Gastrocnemius medialis (tissue), 4 donors: Measurements from ENCODE around the gene SEPTIN3. TPM values are rescaled to one million over a fixed set of nuclear protein-coding genes. Genes with fewer than 3 reads are reported as not detected.

ENCODE experiments used
- ATAC-seq, 2 donors: fragments of 150-250 bp; one replicate each; pipeline ENCODE4 v1.9.1; 2016
- DNase-seq, 2 donors: peaks; one replicate each; pipeline ENCODE4 v3.0.0-alpha.2; 2019
- H3K27ac ChIP-seq, 4 donors: fragments of 200-600 bp; sonication (generic); 1 replicate in 1 of 4; 2 replicates in 3 of 4; pipeline ENCODE4 v1.5.1; 2016 to 2018; ENCODE audit warnings: mild to moderate bottlenecking in 2 of 4, moderate library complexity in 1 of 4
- H3K27me3 ChIP-seq, 3 donors: fragments of 200-600 bp; sonication (generic) in 2 of 3; 1 replicate in 1 of 3; 2 replicates in 2 of 3; pipeline versions ENCODE4 v1.5.1 to v1.6.0; 2016 to 2019; ENCODE audit warnings: mild to moderate bottlenecking in 1 of 3, moderate library complexity in 1 of 3
- H3K36me3 ChIP-seq, 2 donors: fragments of 200-600 bp; sonication (generic) in 1 of 2; one replicate each; pipeline ENCODE4 v1.5.1; 2017 to 2018
- H3K4me1 ChIP-seq, 2 donors: fragments of 200-600 bp; sonication (generic) in 1 of 2; one replicate each; pipeline ENCODE4 v1.5.1; 2016 to 2017; ENCODE audit warnings: mild to moderate bottlenecking in 2 of 2
- H3K4me3 ChIP-seq, 4 donors: fragments of 200-600 bp; sonication (generic) in 3 of 4; 1 replicate in 1 of 4; 2 replicates in 3 of 4; pipeline ENCODE4 v1.5.1; 2016 to 2019; ENCODE audit warnings: mild to moderate bottlenecking in 2 of 4
- H3K9me3 ChIP-seq, 3 donors: fragments of 200-600 bp; sonication (generic) in 2 of 3; 1 replicate in 1 of 3; 2 replicates in 2 of 3; pipeline ENCODE4 v1.5.1; 2016 to 2019
- CTCF ChIP-seq, 5 experiments: fragments of 450-650 bp in 3 of 5; fragments of 200-600 bp in 2 of 5; sonication (generic) in 2 of 5; IDR thresholded peaks in 4 of 5; conservative IDR thresholded peaks in 1 of 5; 1 replicate in 4 of 5; 2 replicates in 1 of 5; pipeline ENCODE4 v1.5.1; 2016 to 2019; ENCODE audit warnings: antibody characterized with exemption in 5 of 5, mild to moderate bottlenecking in 3 of 5, moderate library complexity in 3 of 5
- POLR2A ChIP-seq, 2 donors: fragments of 450-650 bp; IDR thresholded peaks; one replicate each; pipeline ENCODE4 v1.6.1; 2017; ENCODE audit warnings: antibody characterized with exemption in 2 of 2, mild to moderate bottlenecking in 2 of 2, moderate library complexity in 2 of 2
- in situ Hi-C, 4 donors: fragments of 200-750 bp; cut with MboI; loops; one replicate each; pipeline versions ENCODE4 v1.15.0 to v1.8.0; 2017; ENCODE audit warnings: low sequenced_read_pairs in 4 of 4
- intact Hi-C: fragments of 100-400 bp; cut with DNase I; formaldehyde crosslinking; loops from one replicate; pipeline ENCODE4 v1.15.1; 2023; ENCODE audit warnings: low total_unique reads
- total RNA-seq, 4 donors: library from RNA; depleted of rRNA; stranded (reverse); fragments of >200 nt; gene quantifications; one replicate each; pipeline versions ENCODE4 v1.1.0 to v1.2.3, GENCODE V29; 2016

The SEPTIN3 gene
- total RNA-seq, 4 donors from 2014 or later: 0.18 TPM; not detected in 3

GRCh38 chr22:41975299-41976069 lies 6.2 kb downstream of the SEPTIN3 start:
- no peak for DNase-seq
- TF ChIP-seq CTCF (IDR thresholded peaks at IDR 0.05 in 4 of 5, conservative IDR thresholded peaks at IDR 0.05 in 1 of 5): no peak
- no peak for TF ChIP-seq POLR2A (IDR thresholded peaks at IDR 0.05)
- no peaks in the 10 kb centered on the region for H3K36me3 ChIP-seq
- intact Hi-C loops (no loop called here), in situ Hi-C loops (no loop called here)
- H3K9me3 ChIP-seq: no peaks in the 10 kb centered on the region
- H3K27ac ChIP-seq: no peak overlapping the region
- peaks cover 36 to 49% (median 44%) of the 10 kb centered on the region in 3 donors for H3K27me3 ChIP-seq
- ATAC-seq: no peak
- H3K4me3 ChIP-seq: no peak overlapping the region
- H3K4me1 ChIP-seq: peaks cover 0 to 4% of the 10 kb centered on the region in 2 donors

DNA sequence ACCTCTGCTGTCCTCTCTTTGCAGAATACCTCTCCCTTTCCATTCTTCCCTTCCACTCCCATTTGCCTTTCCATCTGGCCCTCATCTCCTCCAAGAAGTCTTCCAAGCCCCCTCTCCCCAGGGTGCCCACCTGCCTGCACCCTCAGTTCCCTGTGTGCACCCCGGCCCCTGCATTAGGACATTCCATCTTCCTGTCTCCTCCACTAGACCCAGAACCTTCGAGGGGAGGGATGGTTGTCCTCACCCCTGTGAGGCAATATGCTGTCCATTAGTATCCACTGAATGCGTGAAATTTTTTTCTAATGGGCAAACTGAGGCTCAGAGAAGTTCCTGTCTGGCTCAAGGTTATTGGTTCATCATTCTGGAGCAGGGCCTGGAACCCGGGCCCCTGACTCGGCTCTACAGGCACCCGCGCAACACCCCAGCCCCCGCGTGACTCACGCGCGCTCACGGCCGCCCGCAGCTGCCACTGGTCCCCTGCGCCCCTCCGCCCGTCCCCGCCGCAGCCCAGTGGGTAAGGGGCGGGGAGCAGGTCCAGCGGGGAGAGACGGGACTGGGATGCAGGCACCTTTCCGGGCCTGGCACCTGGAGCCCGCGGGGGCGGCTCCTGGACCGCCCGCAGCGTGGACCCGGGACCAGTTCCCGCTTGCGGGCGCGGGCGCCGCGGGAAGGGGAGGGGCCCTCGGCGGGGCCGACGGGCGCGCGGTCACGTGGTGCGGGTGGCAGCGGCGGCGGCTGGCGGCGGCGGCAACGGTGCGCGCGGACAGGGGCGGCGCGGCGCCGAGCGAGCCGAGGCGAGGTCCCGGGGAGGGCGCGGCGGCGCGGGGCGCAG lies 7.0 kb downstream of the SEPTIN3 start:
- ATAC-seq (peak; percentile 56 to 72), DNase-seq (no peak)
- H3K36me3 ChIP-seq: no peaks in the 10 kb centered on the region
- no peak overlapping the region for H3K27ac ChIP-seq
- intact Hi-C loops (no loop called here), in situ Hi-C loops (no loop called here)
- H3K9me3 ChIP-seq: no peaks in the 10 kb centered on the region
- peaks cover 0 to 4% of the 10 kb centered on the region in 2 donors for H3K4me1 ChIP-seq
- peak overlapping the region in 3 of 4 donors; percentile 44 to 59 (median 47) for H3K4me3 ChIP-seq
- peaks cover 36 to 49% (median 44%) of the 10 kb centered on the region in 3 donors for H3K27me3 ChIP-seq
- TF ChIP-seq POLR2A (IDR thresholded peaks at IDR 0.05) (no peak), CTCF (IDR thresholded peaks at IDR 0.05 in 4 of 5, conservative IDR thresholded peaks at IDR 0.05 in 1 of 5) (no peak)

DNA sequence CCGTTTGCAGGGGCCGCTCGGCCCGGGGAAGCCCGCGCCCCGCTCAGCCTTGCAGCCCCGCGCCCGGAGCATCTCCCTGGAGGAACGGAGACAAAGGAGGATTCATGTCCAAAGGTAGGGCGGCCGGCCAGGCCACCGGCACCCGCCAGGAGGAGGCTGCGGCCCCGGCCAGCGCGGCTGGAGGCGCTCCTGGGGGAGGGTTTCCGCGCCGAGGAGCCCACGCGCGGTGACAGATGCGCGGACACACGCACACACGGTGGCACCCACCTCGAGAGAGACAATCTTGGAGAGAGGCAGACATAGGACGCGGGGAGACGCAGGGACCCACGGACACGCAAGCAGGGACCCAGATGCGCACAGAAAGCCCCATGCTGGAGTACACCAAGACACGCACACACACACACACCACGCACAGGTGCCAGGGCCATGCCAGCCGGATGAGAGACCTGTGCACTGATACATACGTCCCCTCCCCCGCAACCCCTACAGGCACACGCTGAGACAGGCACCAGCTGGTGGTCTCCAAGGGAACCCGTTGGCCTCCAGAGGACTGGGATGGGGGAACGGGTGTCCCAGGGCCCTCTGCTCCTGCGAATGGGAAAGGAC lies 7.8 kb downstream of the SEPTIN3 start:
- intact Hi-C loops (no loop called here), in situ Hi-C loops (no loop called here)
- Histone ChIP-seq H3K9me3 (no peaks in the 10 kb centered on the region), H3K27me3 (peaks cover 36 to 49% (median 42%) of the 10 kb centered on the region in 3 donors), H3K27ac (no peak overlapping the region), H3K36me3 (no peaks in the 10 kb centered on the region), H3K4me1 (peaks cover 0 to 4% of the 10 kb centered on the region in 2 donors), H3K4me3 (peak overlapping the region; percentile 21 to 40 (median 29))
- DNase-seq (no peak), ATAC-seq (no peak)
- TF ChIP-seq POLR2A (IDR thresholded peaks at IDR 0.05) (no peak), CTCF (IDR thresholded peaks at IDR 0.05 in 4 of 5, conservative IDR thresholded peaks at IDR 0.05 in 1 of 5) (no peak)

GRCh38 chr22:41978732-41979131 lies 9.5 kb downstream of the SEPTIN3 start:
- in situ Hi-C loops: no loop called here
- DNase-seq: no peak
- H3K27me3 ChIP-seq: peaks cover 31 to 40% (median 31%) of the 10 kb centered on the region in 3 donors

More at GRCh38 chr22:41978732-41979131, 9.5 kb downstream of the SEPTIN3 start:
- H3K36me3 ChIP-seq: no peaks in the 10 kb centered on the region
- H3K27ac ChIP-seq: no peak overlapping the region
- intact Hi-C loops: no loop called here
- H3K9me3 ChIP-seq: no peaks in the 10 kb centered on the region
- TF ChIP-seq CTCF (IDR thresholded peaks at IDR 0.05 in 4 of 5, conservative IDR thresholded peaks at IDR 0.05 in 1 of 5) (no peak), POLR2A (IDR thresholded peaks at IDR 0.05) (no peak)
- H3K4me1 ChIP-seq: peaks cover 0 to 9% of the 10 kb centered on the region in 2 donors
- H3K4me3 ChIP-seq: no peak overlapping the region
- ATAC-seq: no peak
